Measurements from ENCODE around the gene IPPK. TPM values are rescaled to one million over a fixed set of nuclear protein-coding genes. Genes with fewer than 3 reads are reported as not detected.

IPPK gene
- total RNA-seq, 2 donors from 2014 or later: 8.9 to 13.1 TPM

GRCh38 chr9:92716557-92716956 is 46.6 kb upstream of the IPPK start:
- H3K4me3 ChIP-seq: no peak overlapping the region
- TF ChIP-seq CTCF (IDR thresholded peaks at IDR 0.05): peak; percentile 94 to 98

GRCh38 chr9:92715488-92716231 is 45.7 kb upstream of the IPPK start:
- peak; percentile 59 for DNase-seq (ENCODE audit: low spot score)
- Histone ChIP-seq H3K27ac (peak overlapping the region; percentile 47 to 49), H3K4me1 (peaks cover 0 to 29% of the 10 kb centered on the region in 2 donors), H3K4me3 (no peak overlapping the region), H3K36me3 (peaks cover 70% of the 10 kb centered on the region), H3K27me3 (no peaks in the 10 kb centered on the region), H3K9me3 (no peaks in the 10 kb centered on the region)
- TF ChIP-seq CTCF (IDR thresholded peaks at IDR 0.05): no peak

More at GRCh38 chr9:92716557-92716956, 46.6 kb upstream of the IPPK start:
- peaks cover 0 to 29% of the 10 kb centered on the region in 2 donors for H3K4me1 ChIP-seq
- H3K27me3 ChIP-seq: no peaks in the 10 kb centered on the region
- peak; percentile 61 for DNase-seq (ENCODE audit: low spot score)
- no peaks in the 10 kb centered on the region for H3K9me3 ChIP-seq
- H3K36me3 ChIP-seq: peaks cover 71% of the 10 kb centered on the region
- peak overlapping the region in 1 of 2 donors; percentile 49 for H3K27ac ChIP-seq

GRCh38 chr9:92714787-92715487 is 45.0 kb upstream of the IPPK start:
- H3K4me3 ChIP-seq: no peak overlapping the region
- no peaks in the 10 kb centered on the region for H3K27me3 ChIP-seq
- H3K9me3 ChIP-seq: no peaks in the 10 kb centered on the region
- peak; percentile 58 for DNase-seq (ENCODE audit: low spot score)
- H3K27ac ChIP-seq: peak overlapping the region; percentile 47 to 49
- no peak for TF ChIP-seq CTCF (IDR thresholded peaks at IDR 0.05)
- H3K4me1 ChIP-seq: peaks cover 0 to 29% of the 10 kb centered on the region in 2 donors
- H3K36me3 ChIP-seq: peaks cover 64% of the 10 kb centered on the region

- peaks cover 0 to 29% of the 10 kb centered on the region in 2 donors for H3K4me1 ChIP-seq
- H3K4me3 ChIP-seq: no peak overlapping the region
- peak; percentile 38 for DNase-seq (ENCODE audit: low spot score)
- no peak overlapping the region for H3K27ac ChIP-seq
- no peak for TF ChIP-seq CTCF (IDR thresholded peaks at IDR 0.05)
- H3K27me3 ChIP-seq: no peaks in the 10 kb centered on the region
- peaks cover 55% of the 10 kb centered on the region for H3K36me3 ChIP-seq
- H3K9me3 ChIP-seq: no peaks in the 10 kb centered on the region
Observed at GRCh38 chr9:92714016-92714415, 44.1 kb upstream of the IPPK start.

GRCh38 chr9:92713528-92713927 is 43.6 kb upstream of the IPPK start:
- DNase-seq (ENCODE audit: low spot score): peak; percentile 28
- H3K9me3 ChIP-seq: no peaks in the 10 kb centered on the region
- no peak for TF ChIP-seq CTCF (IDR thresholded peaks at IDR 0.05)
- peaks cover 0 to 29% of the 10 kb centered on the region in 2 donors for H3K4me1 ChIP-seq
- no peak overlapping the region for H3K4me3 ChIP-seq
- H3K27ac ChIP-seq: no peak overlapping the region
- peaks cover 50% of the 10 kb centered on the region for H3K36me3 ChIP-seq
- no peaks in the 10 kb centered on the region for H3K27me3 ChIP-seq
